GM18499 (cell line): ENCODE measurements around the gene SCART1.
"Not testable (repeated sequence)": the region's sequence is repeated elsewhere in the genome, so short reads cannot be mapped to it uniquely, and the experiment has no call there.

ENCODE experiments used
- ATAC-seq: cut with Tn5 transposase; IDR thresholded peaks from one replicate; pipeline ENCODE4 v1.9.1; 2021; ENCODE audit warnings: moderate number of reproducible peaks; ENCODE audit not compliant: insufficient read depth, unreplicated experiment

The SCART1 gene

GRCh38 chr10:133453516-133454203 is at the start of gene SCART1:
SCART1 (plus strand) TSS chr10:133453945; CDS start chr10:133453998, 53 bp downstream.
- no peak for ATAC-seq

- ATAC-seq, result no peak
Measured at GRCh38 chr10:133405272-133405671, 48.5 kb upstream of the SCART1 start.

GRCh38 chr10:133405844-133406527 is 47.8 kb upstream of the SCART1 start:
- no peak for ATAC-seq

GRCh38 chr10:133411523-133412380 is 42.0 kb upstream of the SCART1 start:
- no peak for ATAC-seq

GRCh38 chr10:133412381-133412711 is 41.4 kb upstream of the SCART1 start:
- no peak for ATAC-seq

- ATAC-seq, result not testable (repeated sequence)
Measured at GRCh38 chr10:133414401-133414800, 39.3 kb upstream of the SCART1 start.

- no peak for ATAC-seq
Measured at GRCh38 chr10:133415752-133416151, 38.0 kb upstream of the SCART1 start.

GRCh38 chr10:133418289-133418993 is 35.3 kb upstream of the SCART1 start:
- no peak for ATAC-seq

DNA sequence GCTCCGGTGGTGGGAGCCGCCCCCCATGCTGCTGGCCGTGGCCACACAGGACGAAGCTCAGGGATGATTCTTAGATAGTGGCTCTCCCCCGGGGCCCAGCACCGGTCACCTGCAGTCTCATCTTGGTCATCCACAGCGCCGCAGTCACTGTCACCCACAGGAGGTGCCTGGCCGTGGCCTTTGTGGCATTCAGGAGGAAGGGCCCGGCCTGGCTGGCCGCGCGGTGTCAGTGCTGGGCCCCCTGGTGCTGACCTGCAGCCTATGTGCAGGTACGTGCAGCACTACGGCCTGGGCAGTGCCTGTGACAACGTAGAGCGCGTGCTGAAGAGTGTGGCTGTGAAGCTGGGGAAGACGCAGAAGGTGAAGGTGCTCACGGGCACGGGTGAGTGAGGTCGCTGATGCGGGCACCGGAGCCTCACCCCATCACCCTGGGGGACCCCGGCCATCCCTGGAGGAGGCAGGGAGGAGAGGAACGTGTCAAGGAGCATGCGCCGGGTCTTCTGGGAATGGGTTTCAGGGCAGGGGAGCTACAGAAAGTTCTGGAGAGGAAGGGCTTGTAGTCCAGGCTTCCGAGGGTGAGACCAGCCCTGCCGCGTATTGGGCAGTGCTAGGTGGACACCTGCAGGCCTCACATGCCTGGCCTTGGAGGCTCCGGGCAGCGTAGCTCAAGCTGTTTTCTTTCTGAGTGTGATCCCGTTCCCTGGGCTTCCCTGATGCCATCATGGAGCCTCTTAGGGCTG is 34.4 kb upstream of the SCART1 start:
- no peak for ATAC-seq

DNA sequence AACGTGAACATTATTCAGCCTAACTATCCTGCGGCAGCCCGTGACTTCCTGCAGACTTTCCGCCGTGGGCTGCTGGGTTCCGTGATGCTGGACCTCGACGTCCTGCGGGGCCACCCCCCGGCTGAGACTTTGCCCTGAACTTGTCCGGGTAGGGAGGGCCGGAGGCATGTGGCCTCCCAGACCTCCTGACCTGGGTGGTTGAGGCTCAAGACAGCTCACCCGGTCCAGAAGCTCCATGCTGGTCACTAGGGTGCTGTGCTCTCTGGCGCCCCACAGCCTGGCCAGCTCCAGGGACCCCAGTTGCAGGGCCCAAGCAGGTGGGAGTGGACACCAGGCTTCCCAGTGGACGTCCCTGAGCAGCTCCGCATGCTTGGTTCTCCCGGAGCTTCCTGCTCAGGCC is 33.7 kb upstream of the SCART1 start:
- no peak for ATAC-seq

GRCh38 chr10:133420579-133420978 is 33.2 kb upstream of the SCART1 start:
- ATAC-seq, result no peak

GRCh38 chr10:133421336-133422222 is 32.2 kb upstream of the SCART1 start:
- no peak for ATAC-seq

- ATAC-seq, result no peak
Measured at GRCh38 chr10:133422223-133422806, 31.4 kb upstream of the SCART1 start.

- ATAC-seq, result no peak
Measured at GRCh38 chr10:133422807-133423771, 30.7 kb upstream of the SCART1 start.

GRCh38 chr10:133424102-133424501 is 29.6 kb upstream of the SCART1 start:
- ATAC-seq, result not testable (repeated sequence)

- not testable (repeated sequence) for ATAC-seq
Measured at GRCh38 chr10:133424601-133425000, 29.1 kb upstream of the SCART1 start, which contains the start of gene SPRN. SPRN (minus strand) TSS chr10:133424625; CDS start chr10:133423681, 944 bp downstream.

DNA sequence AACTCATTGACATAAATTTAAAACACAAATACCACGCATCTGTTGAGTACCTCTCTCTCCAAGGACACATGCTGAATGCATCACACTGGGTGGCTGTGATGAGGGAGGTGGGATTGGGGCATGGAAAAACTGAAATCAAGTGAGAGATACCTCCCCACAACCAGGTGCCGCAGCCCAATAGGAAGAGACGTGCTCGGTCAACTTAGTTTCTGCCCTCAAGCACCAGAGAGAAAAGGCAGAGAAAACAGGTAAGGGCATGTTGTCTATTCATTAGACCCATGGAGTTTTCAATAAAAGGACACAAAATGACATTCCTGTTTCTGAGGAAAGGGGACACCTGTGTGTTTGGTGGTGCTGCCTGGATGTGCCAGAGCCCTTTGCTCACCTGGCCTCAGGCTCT is 24.2 kb upstream of the SCART1 start:
- ATAC-seq, result not testable (repeated sequence)
